HEK293 (cell line): Measurements from ENCODE around the gene ZNF358.

ENCODE experiments used
- CTCF ChIA-PET: fragments of 350-600 bp; formaldehyde crosslinking; extraction: SDS; loops from one replicate; lab custom pipeline; 2021; ENCODE audit warnings: antibody characterized with exemption; lab: Yijun Ruan, JAX
- POLR2A ChIA-PET: fragments of 300-600 bp; formaldehyde crosslinking; extraction: SDS; loops from one replicate; lab custom pipeline; 2020; ENCODE audit warnings: antibody characterized with exemption, inconsistent platforms; lab: Yijun Ruan, JAX
- H3K27ac ChIP-seq: fragments of 200-500 bp; sonication (Bioruptor generic); 2 replicates; pipeline ENCODE4 v1.5.1; 2014; ENCODE audit warnings: low read depth, low read length, control low read depth, inconsistent platforms; ENCODE audit errors: extremely low read depth
- H3K36me3 ChIP-seq, 2 experiments: fragments of 200-500 bp in 1 of 2; sonication (Bioruptor generic) in 1 of 2; 1 replicate in 1 of 2; 2 replicates in 1 of 2; pipeline ENCODE4 v1.5.1; 2014 to 2017; ENCODE audit warnings: inconsistent platforms in 2 of 2, low read length in 2 of 2; ENCODE audit not compliant: control insufficient read depth in 2 of 2, insufficient read depth in 1 of 2
- H3K4me1 ChIP-seq: fragments of 200-500 bp; sonication (Bioruptor generic); 2 replicates; pipeline ENCODE4 v1.5.1; 2014; ENCODE audit warnings: mild to moderate bottlenecking, low read length, inconsistent platforms; ENCODE audit not compliant: control insufficient read depth, insufficient read depth
- H3K4me3 ChIP-seq: 2 replicates; pipeline ENCODE4 v1.5.1; 2011; ENCODE audit warnings: low read depth, mild to moderate bottlenecking, control low read depth, low read length, moderate library complexity
- H3K9me3 ChIP-seq: fragments of 200-500 bp; sonication (Bioruptor generic); 2 replicates; pipeline ENCODE4 v1.5.1; 2014; ENCODE audit warnings: low read depth, low read length, inconsistent platforms; ENCODE audit not compliant: control insufficient read depth, insufficient read depth
- EGR2 ChIP-seq: fragments of 450-650 bp; formaldehyde crosslinking; IDR thresholded peaks from 2 replicates; pipeline ENCODE4 v1.5.1; 2016; ENCODE audit warnings: low read depth, missing biosample characterization, missing genetic modification characterization
- ELK4 ChIP-seq: IDR thresholded peaks from 2 replicates; pipeline ENCODE4 v1.6.1; 2011; ENCODE audit warnings: mild to moderate bottlenecking, low read depth, low read length, borderline replicate concordance
- KLF1 ChIP-seq: fragments of 450-650 bp; formaldehyde crosslinking; IDR thresholded peaks from 2 replicates; pipeline ENCODE4 v1.5.1; 2016; ENCODE audit warnings: missing biosample characterization, missing genetic modification characterization
- KLF9 ChIP-seq: fragments of 450-650 bp; formaldehyde crosslinking; IDR thresholded peaks from 2 replicates; pipeline ENCODE4 v1.5.1; 2016; ENCODE audit warnings: missing biosample characterization, missing genetic modification characterization, low read depth
- SCRT2 ChIP-seq: fragments of 450-650 bp; formaldehyde crosslinking; IDR thresholded peaks from 2 replicates; pipeline ENCODE4 v1.5.1; 2016; ENCODE audit warnings: missing biosample characterization, missing genetic modification characterization
- YY2 ChIP-seq: fragments of 450-650 bp; formaldehyde crosslinking; IDR thresholded peaks from 2 replicates; pipeline ENCODE4 v1.5.1; 2016; ENCODE audit warnings: missing biosample characterization, missing genetic modification characterization
- ZBTB44 ChIP-seq: fragments of 450-650 bp; IDR thresholded peaks from 2 replicates; pipeline ENCODE4 v1.5.1; 2018; ENCODE audit warnings: missing biosample characterization, mild to moderate bottlenecking, missing genetic modification characterization
- ZFHX2 ChIP-seq: fragments of 450-650 bp; formaldehyde crosslinking; conservative IDR thresholded peaks from 2 replicates; pipeline ENCODE4 v1.5.1; 2016; ENCODE audit warnings: missing biosample characterization, missing genetic modification characterization
- ZFP41 ChIP-seq: fragments of 450-650 bp; formaldehyde crosslinking; IDR thresholded peaks from 2 replicates; pipeline ENCODE4 v1.5.1; 2016; ENCODE audit warnings: missing biosample characterization, missing genetic modification characterization, borderline replicate concordance
- ZNF138 ChIP-seq: fragments of 450-650 bp; formaldehyde crosslinking; IDR thresholded peaks from 2 replicates; pipeline ENCODE4 v1.5.1; 2016; ENCODE audit warnings: missing biosample characterization, missing genetic modification characterization, borderline replicate concordance
- ZNF211 ChIP-seq: fragments of 450-650 bp; formaldehyde crosslinking; IDR thresholded peaks from 2 replicates; pipeline ENCODE4 v1.5.1; 2016; ENCODE audit warnings: low read depth, missing biosample characterization, missing genetic modification characterization
- ZNF221 ChIP-seq: fragments of 450-650 bp; formaldehyde crosslinking; IDR thresholded peaks from 2 replicates; pipeline ENCODE4 v1.5.1; 2017; ENCODE audit warnings: missing biosample characterization, missing genetic modification characterization, borderline replicate concordance
- ZNF530 ChIP-seq: fragments of 450-650 bp; formaldehyde crosslinking; IDR thresholded peaks from 2 replicates; pipeline ENCODE4 v1.5.1; 2016; ENCODE audit warnings: low read depth, missing biosample characterization, missing genetic modification characterization
- ZNF768 ChIP-seq: fragments of 450-650 bp; formaldehyde crosslinking; IDR thresholded peaks from 2 replicates; pipeline ENCODE4 v1.5.1; 2018; ENCODE audit warnings: missing biosample characterization, mild to moderate bottlenecking, missing genetic modification characterization
- TF ChIP-seq, protein P1 (sequence below): fragments of 450-650 bp; formaldehyde crosslinking; IDR thresholded peaks from 2 replicates; pipeline ENCODE4 v1.5.0; 2017; ENCODE audit warnings: missing biosample characterization, missing genetic modification characterization, borderline replicate concordance
- TF ChIP-seq, protein P2 (sequence below): fragments of 450-650 bp; formaldehyde crosslinking; IDR thresholded peaks from 2 replicates; pipeline ENCODE4 v1.5.1; 2016; ENCODE audit warnings: missing biosample characterization, missing genetic modification characterization
- TF ChIP-seq, protein P3 (sequence below): fragments of 450-650 bp; formaldehyde crosslinking; IDR thresholded peaks from 2 replicates; pipeline ENCODE4 v1.5.1; 2017; ENCODE audit warnings: missing biosample characterization, missing genetic modification characterization
- TF ChIP-seq, protein P4 (sequence below): fragments of 450-650 bp; formaldehyde crosslinking; IDR thresholded peaks from 2 replicates; pipeline ENCODE4 v1.5.1; 2016; ENCODE audit warnings: missing biosample characterization, missing genetic modification characterization

The ZNF358 gene

GRCh38 chr19:7524992-7525739 is 9.3 kb downstream of the ZNF358 start:
- Histone ChIP-seq H3K36me3 (peaks cover 0 to 32% of the 10 kb centered on the region in 2 experiments; a peak in 1 of 3 replicates), H3K4me3 (no peak overlapping the region), H3K4me1 (0 out of 2 replicates have a peak, but pooled peaks cover 2% of the 10 kb centered on the region), H3K27ac (no peak overlapping the region), H3K9me3 (no peaks in the 10 kb centered on the region)
- ChIA-PET POLR2A (no interaction called here), CTCF (interaction anchor here (0.7 kb wide), 1 partner anchor 158 kb away, joined by 3 read pairs; no protein-coding TSS in a partner anchor)
- TF ChIP-seq ZBTB44 (tag by site-specific recombination) (no peak), ZNF768 (tag by site-specific recombination) (peak; percentile 94), ZFP41 (no peak), SCRT2 (tag by site-specific recombination) (0 out of 2 replicates have a peak, but pooled peaks have one; percentile 36)

GRCh38 chr19:7526059-7526929 is 10.4 kb downstream of the ZNF358 start:
- CTCF ChIA-PET = interaction anchor here (0.7 kb wide), 1 partner anchor 159 kb away, joined by 3 read pairs; no protein-coding TSS in a partner anchor

GRCh38 chr19:7527516-7528191 is 11.8 kb downstream of the ZNF358 start:
- ChIA-PET POLR2A (no interaction called here), CTCF (interaction anchor here (0.6 kb wide), 1 partner anchor 375 kb away, joined by 3 read pairs; no protein-coding TSS in a partner anchor)
- H3K36me3 ChIP-seq = peaks cover 0 to 39% of the 10 kb centered on the region in 2 experiments; a peak in 2 of 3 replicates
- no peak for TF ChIP-seq ZNF138 (tag by site-specific recombination)
- TF ChIP-seq, protein P1, sequence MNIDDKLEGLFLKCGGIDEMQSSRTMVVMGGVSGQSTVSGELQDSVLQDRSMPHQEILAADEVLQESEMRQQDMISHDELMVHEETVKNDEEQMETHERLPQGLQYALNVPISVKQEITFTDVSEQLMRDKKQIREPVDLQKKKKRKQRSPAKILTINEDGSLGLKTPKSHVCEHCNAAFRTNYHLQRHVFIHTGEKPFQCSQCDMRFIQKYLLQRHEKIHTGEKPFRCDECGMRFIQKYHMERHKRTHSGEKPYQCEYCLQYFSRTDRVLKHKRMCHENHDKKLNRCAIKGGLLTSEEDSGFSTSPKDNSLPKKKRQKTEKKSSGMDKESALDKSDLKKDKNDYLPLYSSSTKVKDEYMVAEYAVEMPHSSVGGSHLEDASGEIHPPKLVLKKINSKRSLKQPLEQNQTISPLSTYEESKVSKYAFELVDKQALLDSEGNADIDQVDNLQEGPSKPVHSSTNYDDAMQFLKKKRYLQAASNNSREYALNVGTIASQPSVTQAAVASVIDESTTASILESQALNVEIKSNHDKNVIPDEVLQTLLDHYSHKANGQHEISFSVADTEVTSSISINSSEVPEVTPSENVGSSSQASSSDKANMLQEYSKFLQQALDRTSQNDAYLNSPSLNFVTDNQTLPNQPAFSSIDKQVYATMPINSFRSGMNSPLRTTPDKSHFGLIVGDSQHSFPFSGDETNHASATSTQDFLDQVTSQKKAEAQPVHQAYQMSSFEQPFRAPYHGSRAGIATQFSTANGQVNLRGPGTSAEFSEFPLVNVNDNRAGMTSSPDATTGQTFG (tag by site-specific recombination) = no peak
- TF ChIP-seq, protein P2, sequence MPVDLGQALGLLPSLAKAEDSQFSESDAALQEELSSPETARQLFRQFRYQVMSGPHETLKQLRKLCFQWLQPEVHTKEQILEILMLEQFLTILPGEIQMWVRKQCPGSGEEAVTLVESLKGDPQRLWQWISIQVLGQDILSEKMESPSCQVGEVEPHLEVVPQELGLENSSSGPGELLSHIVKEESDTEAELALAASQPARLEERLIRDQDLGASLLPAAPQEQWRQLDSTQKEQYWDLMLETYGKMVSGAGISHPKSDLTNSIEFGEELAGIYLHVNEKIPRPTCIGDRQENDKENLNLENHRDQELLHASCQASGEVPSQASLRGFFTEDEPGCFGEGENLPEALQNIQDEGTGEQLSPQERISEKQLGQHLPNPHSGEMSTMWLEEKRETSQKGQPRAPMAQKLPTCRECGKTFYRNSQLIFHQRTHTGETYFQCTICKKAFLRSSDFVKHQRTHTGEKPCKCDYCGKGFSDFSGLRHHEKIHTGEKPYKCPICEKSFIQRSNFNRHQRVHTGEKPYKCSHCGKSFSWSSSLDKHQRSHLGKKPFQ = no peak
- TF ChIP-seq, protein P3, sequence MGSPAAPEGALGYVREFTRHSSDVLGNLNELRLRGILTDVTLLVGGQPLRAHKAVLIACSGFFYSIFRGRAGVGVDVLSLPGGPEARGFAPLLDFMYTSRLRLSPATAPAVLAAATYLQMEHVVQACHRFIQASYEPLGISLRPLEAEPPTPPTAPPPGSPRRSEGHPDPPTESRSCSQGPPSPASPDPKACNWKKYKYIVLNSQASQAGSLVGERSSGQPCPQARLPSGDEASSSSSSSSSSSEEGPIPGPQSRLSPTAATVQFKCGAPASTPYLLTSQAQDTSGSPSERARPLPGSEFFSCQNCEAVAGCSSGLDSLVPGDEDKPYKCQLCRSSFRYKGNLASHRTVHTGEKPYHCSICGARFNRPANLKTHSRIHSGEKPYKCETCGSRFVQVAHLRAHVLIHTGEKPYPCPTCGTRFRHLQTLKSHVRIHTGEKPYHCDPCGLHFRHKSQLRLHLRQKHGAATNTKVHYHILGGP (tag by site-specific recombination) = no peak
- no peak for TF ChIP-seq YY2 (tag by site-specific recombination)
- TF ChIP-seq ELK4 = no peak

More at GRCh38 chr19:7526059-7526929, 10.4 kb downstream of the ZNF358 start:
- H3K4me1 ChIP-seq = 0 out of 2 replicates have a peak, but pooled peaks cover 2% of the 10 kb centered on the region
- H3K27ac ChIP-seq = no peak overlapping the region
- H3K9me3 ChIP-seq = no peaks in the 10 kb centered on the region
- H3K4me3 ChIP-seq = no peak overlapping the region
- TF ChIP-seq ZNF221 = no peak
- no peak for TF ChIP-seq ZNF530 (tag by site-specific recombination)
- peak; percentile 45; the same call in 1 of the 2 replicates for TF ChIP-seq KLF1 (tag by site-specific recombination)
- TF ChIP-seq ZNF138 (tag by site-specific recombination) = no peak
- TF ChIP-seq ZFHX2 (tag by site-specific recombination) = peak; percentile 61
- TF ChIP-seq, protein P4, sequence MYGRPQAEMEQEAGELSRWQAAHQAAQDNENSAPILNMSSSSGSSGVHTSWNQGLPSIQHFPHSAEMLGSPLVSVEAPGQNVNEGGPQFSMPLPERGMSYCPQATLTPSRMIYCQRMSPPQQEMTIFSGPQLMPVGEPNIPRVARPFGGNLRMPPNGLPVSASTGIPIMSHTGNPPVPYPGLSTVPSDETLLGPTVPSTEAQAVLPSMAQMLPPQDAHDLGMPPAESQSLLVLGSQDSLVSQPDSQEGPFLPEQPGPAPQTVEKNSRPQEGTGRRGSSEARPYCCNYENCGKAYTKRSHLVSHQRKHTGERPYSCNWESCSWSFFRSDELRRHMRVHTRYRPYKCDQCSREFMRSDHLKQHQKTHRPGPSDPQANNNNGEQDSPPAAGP (tag by site-specific recombination) = no peak
- 0 out of 2 replicates have a peak, but pooled peaks have one; percentile 32 for TF ChIP-seq KLF9
- no peak for TF ChIP-seq ZNF211 (tag by site-specific recombination)
- TF ChIP-seq EGR2 = peak; percentile 70
- POLR2A ChIA-PET = interaction anchor here (1.1 kb wide), 1 partner anchor 9 kb away, joined by 4 read pairs; the partner anchor contains the start of gene PNPLA6
- peaks cover 0 to 35% of the 10 kb centered on the region in 2 experiments; a peak in 2 of 3 replicates for H3K36me3 ChIP-seq

More at GRCh38 chr19:7527516-7528191, 11.8 kb downstream of the ZNF358 start:
- Histone ChIP-seq H3K9me3 (no peaks in the 10 kb centered on the region), H3K4me1 (0 out of 2 replicates have a peak, but pooled peaks cover 2% of the 10 kb centered on the region), H3K4me3 (no peak overlapping the region), H3K27ac (no peak overlapping the region)
